HG02938 (cell line): ENCODE data around the gene ARL6IP1.

ENCODE experiments used
- ATAC-seq: cut with Tn5 transposase; IDR thresholded peaks from one replicate; pipeline ENCODE4 v1.9.1; 2021; ENCODE audit warnings: mild to moderate bottlenecking, moderate library complexity; ENCODE audit not compliant: unreplicated experiment

ARL6IP1 gene

GRCh38 chr16:18801145-18801972 is at the start of gene ARL6IP1:
Gene ARL6IP1, minus strand, starts transcription at chr16:18801549. Its CDS starts 83 bp downstream, at chr16:18801466.
- peak; percentile 88 for ATAC-seq

GRCh38 chr16:18846416-18846815 is 45.1 kb upstream of the ARL6IP1 start:
- ATAC-seq: no peak

- no peak for ATAC-seq
These were observed 41.2 kb upstream of the ARL6IP1 start for GRCh38 chr16:18842565-18842964.

- ATAC-seq: no peak
These were observed 40.6 kb upstream of the ARL6IP1 start for GRCh38 chr16:18841833-18842525.

- no peak for ATAC-seq
These were observed 38.2 kb upstream of the ARL6IP1 start for GRCh38 chr16:18839555-18839954.

GRCh38 chr16:18836702-18837101 is 35.4 kb upstream of the ARL6IP1 start:
- no peak for ATAC-seq

- ATAC-seq: no peak
These were observed 33.5 kb upstream of the ARL6IP1 start for GRCh38 chr16:18834864-18835263.

- no peak for ATAC-seq
These were observed 32.6 kb upstream of the ARL6IP1 start for GRCh38 chr16:18833707-18834505.

GRCh38 chr16:18832613-18833012 is 31.3 kb upstream of the ARL6IP1 start:
- ATAC-seq: no peak

GRCh38 chr16:18832006-18832405 is 30.7 kb upstream of the ARL6IP1 start:
- ATAC-seq: no peak

- ATAC-seq: no peak
These were observed 27.9 kb upstream of the ARL6IP1 start for GRCh38 chr16:18829251-18829650.

GRCh38 chr16:18827890-18828289 is 26.5 kb upstream of the ARL6IP1 start:
- no peak for ATAC-seq

- ATAC-seq: no peak
These were observed 14.9 kb upstream of the ARL6IP1 start for GRCh38 chr16:18816286-18816685.

- ATAC-seq: no peak
These were observed 10.6 kb upstream of the ARL6IP1 start for GRCh38 chr16:18811925-18812324.

- ATAC-seq: no peak
These were observed 7.8 kb upstream of the ARL6IP1 start for GRCh38 chr16:18809165-18809564.

- ATAC-seq: no peak
These were observed 4.0 kb upstream of the ARL6IP1 start for GRCh38 chr16:18805257-18805773.

- no peak for ATAC-seq
These were observed 3.2 kb upstream of the ARL6IP1 start for GRCh38 chr16:18804540-18804939.

- ATAC-seq: no peak
These were observed 2.5 kb upstream of the ARL6IP1 start for GRCh38 chr16:18803569-18804462.

GRCh38 chr16:18802767-18803343 is 1.5 kb upstream of the ARL6IP1 start:
- no peak for ATAC-seq

GRCh38 chr16:18800775-18801144 is 589 bp downstream of the ARL6IP1 start:
- no peak for ATAC-seq
